ENCODE results near the gene NQO1.

GRCh38 chr16:69725480-69726312 lies 664 bp downstream of the NQO1 start:
- no peak for TF ChIP-seq POLR2A (IDR thresholded peaks at IDR 0.05)
- TF ChIP-seq, protein P1, sequence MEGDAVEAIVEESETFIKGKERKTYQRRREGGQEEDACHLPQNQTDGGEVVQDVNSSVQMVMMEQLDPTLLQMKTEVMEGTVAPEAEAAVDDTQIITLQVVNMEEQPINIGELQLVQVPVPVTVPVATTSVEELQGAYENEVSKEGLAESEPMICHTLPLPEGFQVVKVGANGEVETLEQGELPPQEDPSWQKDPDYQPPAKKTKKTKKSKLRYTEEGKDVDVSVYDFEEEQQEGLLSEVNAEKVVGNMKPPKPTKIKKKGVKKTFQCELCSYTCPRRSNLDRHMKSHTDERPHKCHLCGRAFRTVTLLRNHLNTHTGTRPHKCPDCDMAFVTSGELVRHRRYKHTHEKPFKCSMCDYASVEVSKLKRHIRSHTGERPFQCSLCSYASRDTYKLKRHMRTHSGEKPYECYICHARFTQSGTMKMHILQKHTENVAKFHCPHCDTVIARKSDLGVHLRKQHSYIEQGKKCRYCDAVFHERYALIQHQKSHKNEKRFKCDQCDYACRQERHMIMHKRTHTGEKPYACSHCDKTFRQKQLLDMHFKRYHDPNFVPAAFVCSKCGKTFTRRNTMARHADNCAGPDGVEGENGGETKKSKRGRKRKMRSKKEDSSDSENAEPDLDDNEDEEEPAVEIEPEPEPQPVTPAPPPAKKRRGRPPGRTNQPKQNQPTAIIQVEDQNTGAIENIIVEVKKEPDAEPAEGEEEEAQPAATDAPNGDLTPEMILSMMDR (IDR thresholded peaks at IDR 0.05), result no peak

Measured in body of pancreas (tissue), 4 donors.